BLaER1 (cell line): ENCODE measurements around the gene SLC25A30.
A peak's percentile ranks its signal among the peaks of the same experiment; 100 is the strongest.
"Not testable (repeated sequence)": the region's sequence is repeated elsewhere in the genome, so short reads cannot be mapped to it uniquely, and the experiment has no call there.

Source experiments
- H3K27ac ChIP-seq: shearing (Covaris generic); formaldehyde crosslinking; 2 replicates; pipeline ENCODE4 v1.8.1; 2022
- H3K27me3 ChIP-seq: shearing (Covaris generic); formaldehyde crosslinking; 2 replicates; pipeline ENCODE4 v1.8.1; 2022
- H3K36me3 ChIP-seq: shearing (Covaris generic); formaldehyde crosslinking; 2 replicates; pipeline ENCODE4 v1.8.1; 2022
- H3K4me1 ChIP-seq: shearing (Covaris generic); formaldehyde crosslinking; 2 replicates; pipeline ENCODE4 v1.8.1; 2022
- H3K4me2 ChIP-seq: shearing (Covaris generic); formaldehyde crosslinking; 2 replicates; pipeline ENCODE4 v1.8.1; 2022
- H3K4me3 ChIP-seq: shearing (Covaris generic); formaldehyde crosslinking; 2 replicates; pipeline ENCODE4 v1.8.1; 2022
- H3K9ac ChIP-seq: shearing (Covaris generic); formaldehyde crosslinking; 2 replicates; pipeline ENCODE4 v1.8.1; 2022
- H3K9me3 ChIP-seq: shearing (Covaris generic); formaldehyde crosslinking; 2 replicates; pipeline ENCODE4 v1.8.1; 2022
- H4K20me1 ChIP-seq: shearing (Covaris generic); formaldehyde crosslinking; 2 replicates; pipeline ENCODE4 v1.8.1; 2022
- Cebpa-rat ChIP-seq: shearing (Covaris generic); IDR thresholded peaks from 2 replicates; pipeline ENCODE4 v1.8.1; 2022

The SLC25A30 gene

DNA sequence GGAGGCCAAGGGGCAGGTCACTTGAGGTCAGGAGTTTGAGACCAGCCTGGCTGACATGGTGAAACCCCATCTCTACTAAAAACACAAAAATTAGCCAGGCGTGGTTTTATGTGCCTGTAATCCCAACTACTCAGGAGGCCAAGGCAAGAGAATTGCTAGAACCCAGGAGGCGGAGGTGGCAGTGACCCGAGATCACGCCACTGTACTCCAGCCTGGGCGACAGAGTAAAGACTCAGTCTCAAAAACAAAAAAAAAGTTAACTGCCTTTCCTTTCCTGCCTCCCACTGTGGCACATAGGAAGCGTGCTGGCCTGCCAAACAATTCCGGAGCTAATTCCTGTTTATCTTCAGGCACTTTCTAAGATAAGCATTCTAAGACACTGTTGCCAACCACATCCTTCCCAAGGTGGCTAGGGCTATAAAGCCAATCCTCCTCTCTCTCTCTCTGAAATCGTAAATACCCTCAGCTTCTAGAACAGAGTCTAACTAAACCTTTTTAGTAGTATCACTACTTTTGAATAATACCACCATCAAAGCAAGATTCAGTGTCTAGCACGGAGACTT lies 21.6 kb downstream of the SLC25A30 start:
- peaks cover 50% of the 10 kb centered on the region for H3K4me1 ChIP-seq
- H3K36me3 ChIP-seq: peaks cover 63% of the 10 kb centered on the region
- H3K4me2 ChIP-seq: peak overlapping the region; percentile 76
- H3K9me3 ChIP-seq: no peaks in the 10 kb centered on the region
- peak overlapping the region; percentile 40 for H3K4me3 ChIP-seq
- H3K27ac ChIP-seq: peak overlapping the region; percentile 58
- no peaks in the 10 kb centered on the region for H4K20me1 ChIP-seq
- peak overlapping the region; percentile 56; the same call in 1 of the 2 replicates for H3K9ac ChIP-seq
- H3K27me3 ChIP-seq: no peaks in the 10 kb centered on the region
- no peak for TF ChIP-seq Cebpa-rat

GRCh38 chr13:45393941-45394570 lies 24.1 kb downstream of the SLC25A30 start:
- Histone ChIP-seq H3K9ac (no peak overlapping the region), H3K9me3 (no peaks in the 10 kb centered on the region), H3K36me3 (peaks cover 53% of the 10 kb centered on the region), H3K27me3 (no peaks in the 10 kb centered on the region), H3K27ac (no peak overlapping the region), H3K4me1 (peaks cover 45% of the 10 kb centered on the region), H3K4me3 (no peak overlapping the region), H3K4me2 (no peak overlapping the region), H4K20me1 (no peaks in the 10 kb centered on the region)
- TF ChIP-seq Cebpa-rat: no peak

GRCh38 chr13:45392811-45393210 lies 25.4 kb downstream of the SLC25A30 start:
- Histone ChIP-seq H3K4me3 (no peak overlapping the region), H3K27me3 (no peaks in the 10 kb centered on the region), H3K9ac (no peak overlapping the region), H3K9me3 (no peaks in the 10 kb centered on the region; the same call in 1 of the 2 replicates), H3K4me2 (no peak overlapping the region), H4K20me1 (no peaks in the 10 kb centered on the region), H3K27ac (no peak overlapping the region), H3K36me3 (peaks cover 49% of the 10 kb centered on the region), H3K4me1 (peaks cover 37% of the 10 kb centered on the region)
- TF ChIP-seq Cebpa-rat: no peak

- no peak overlapping the region for H3K4me3 ChIP-seq
- H3K27me3 ChIP-seq: no peaks in the 10 kb centered on the region
- peaks cover 47% of the 10 kb centered on the region for H3K36me3 ChIP-seq
- H3K4me1 ChIP-seq: peaks cover 28% of the 10 kb centered on the region
- no peak for TF ChIP-seq Cebpa-rat
- H3K4me2 ChIP-seq: no peak overlapping the region
- no peak overlapping the region for H3K27ac ChIP-seq
- H3K9me3 ChIP-seq: no peaks in the 10 kb centered on the region; the same call in 1 of the 2 replicates
- H3K9ac ChIP-seq: no peak overlapping the region
- H4K20me1 ChIP-seq: no peaks in the 10 kb centered on the region
These were observed 26.2 kb downstream of the SLC25A30 start for GRCh38 chr13:45391926-45392325.

- not testable (repeated sequence) for H3K4me2 ChIP-seq, H3K9ac ChIP-seq, H3K9me3 ChIP-seq, H3K27me3 ChIP-seq, H4K20me1 ChIP-seq, H3K27ac ChIP-seq, H3K4me3 ChIP-seq
- peaks cover 20% of the 10 kb centered on the region for H3K4me1 ChIP-seq
- H3K36me3 ChIP-seq: peaks cover 51% of the 10 kb centered on the region
These were observed 27.0 kb downstream of the SLC25A30 start for GRCh38 chr13:45391128-45391527.

- not testable (repeated sequence) for H3K9me3 ChIP-seq, H4K20me1 ChIP-seq, H3K27me3 ChIP-seq, H3K4me3 ChIP-seq, H3K4me2 ChIP-seq, H3K9ac ChIP-seq, H3K27ac ChIP-seq
- peaks cover 12% of the 10 kb centered on the region for H3K4me1 ChIP-seq
- peaks cover 52% of the 10 kb centered on the region for H3K36me3 ChIP-seq
These were observed 27.8 kb downstream of the SLC25A30 start for GRCh38 chr13:45390348-45390747.

DNA sequence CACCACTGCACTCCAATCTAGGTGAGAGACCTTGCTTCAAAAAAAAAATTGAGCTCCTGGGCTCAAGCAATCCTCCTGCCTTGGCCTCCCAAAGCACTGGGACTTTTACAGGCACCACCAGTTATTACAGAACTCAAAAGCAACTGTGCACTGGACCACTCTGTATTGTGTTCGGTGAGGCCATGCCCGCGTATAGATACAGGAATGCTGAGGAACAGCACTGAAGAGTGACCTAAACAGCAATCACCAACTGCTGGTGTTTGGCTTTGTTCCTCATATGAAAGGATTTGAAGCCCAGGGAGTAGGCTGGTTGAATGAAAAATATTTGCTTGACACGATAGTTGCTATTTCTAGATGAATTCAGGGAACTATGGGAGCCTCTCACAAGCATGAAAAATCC lies 29.5 kb downstream of the SLC25A30 start:
- Histone ChIP-seq H3K27me3 (no peaks in the 10 kb centered on the region), H3K4me3 (no peak overlapping the region), H3K4me2 (no peak overlapping the region), H3K36me3 (peaks cover 67% of the 10 kb centered on the region), H3K9me3 (no peaks in the 10 kb centered on the region; the same call in 1 of the 2 replicates), H3K9ac (no peak overlapping the region), H3K4me1 (no peaks in the 10 kb centered on the region), H4K20me1 (no peaks in the 10 kb centered on the region), H3K27ac (no peak overlapping the region)
- no peak for TF ChIP-seq Cebpa-rat

DNA sequence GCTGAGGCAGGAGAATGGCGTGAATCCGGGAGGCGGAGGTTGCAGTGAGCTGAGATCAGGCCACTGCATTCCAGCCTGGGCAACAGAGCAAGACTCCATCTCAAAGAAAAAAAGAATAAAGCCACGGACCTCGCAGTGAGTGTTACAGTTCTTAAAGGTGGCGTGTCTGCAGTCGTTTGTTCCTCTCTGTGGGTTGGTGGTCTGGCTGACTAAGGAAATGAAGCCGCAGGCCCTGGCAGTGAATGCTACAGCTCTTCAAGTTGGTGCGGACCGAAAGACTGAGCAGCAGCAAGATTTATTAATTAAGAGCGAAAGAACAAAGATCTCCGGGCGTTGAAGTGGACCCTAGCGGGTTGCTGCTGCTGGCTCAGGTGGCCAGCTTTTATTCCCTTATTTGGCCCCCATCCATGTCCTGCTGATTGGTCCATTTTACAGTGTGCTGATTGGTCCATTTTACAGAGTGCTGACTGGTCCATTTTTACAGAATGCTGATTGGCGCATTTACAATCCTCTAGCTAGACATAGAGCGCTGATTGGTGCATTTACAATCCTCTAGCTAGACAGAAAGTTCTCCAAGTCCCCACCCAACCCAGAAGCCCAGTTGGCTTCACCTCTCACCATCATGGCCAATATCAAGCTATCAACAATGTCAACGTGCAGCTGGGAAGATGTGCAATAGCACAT lies 31.1 kb downstream of the SLC25A30 start:
- not testable (repeated sequence) for H3K4me1 ChIP-seq, H3K27me3 ChIP-seq

GRCh38 chr13:45385907-45386553 lies 32.1 kb downstream of the SLC25A30 start:
- Histone ChIP-seq H3K4me2 (no peak overlapping the region), H3K9ac (no peak overlapping the region), H3K27me3 (no peaks in the 10 kb centered on the region), H3K36me3 (peaks cover 50% of the 10 kb centered on the region), H3K27ac (no peak overlapping the region), H4K20me1 (no peaks in the 10 kb centered on the region), H3K4me3 (no peak overlapping the region), H3K4me1 (no peaks in the 10 kb centered on the region), H3K9me3 (no peaks in the 10 kb centered on the region; the same call in 1 of the 2 replicates)
- TF ChIP-seq Cebpa-rat: no peak

More for the DNA sequence above, 31.1 kb downstream of the SLC25A30 start:
- H3K9me3 ChIP-seq, H4K20me1 ChIP-seq, H3K4me2 ChIP-seq, H3K4me3 ChIP-seq, H3K9ac ChIP-seq, H3K27ac ChIP-seq: not testable (repeated sequence)
- peaks cover 60% of the 10 kb centered on the region for H3K36me3 ChIP-seq

DNA sequence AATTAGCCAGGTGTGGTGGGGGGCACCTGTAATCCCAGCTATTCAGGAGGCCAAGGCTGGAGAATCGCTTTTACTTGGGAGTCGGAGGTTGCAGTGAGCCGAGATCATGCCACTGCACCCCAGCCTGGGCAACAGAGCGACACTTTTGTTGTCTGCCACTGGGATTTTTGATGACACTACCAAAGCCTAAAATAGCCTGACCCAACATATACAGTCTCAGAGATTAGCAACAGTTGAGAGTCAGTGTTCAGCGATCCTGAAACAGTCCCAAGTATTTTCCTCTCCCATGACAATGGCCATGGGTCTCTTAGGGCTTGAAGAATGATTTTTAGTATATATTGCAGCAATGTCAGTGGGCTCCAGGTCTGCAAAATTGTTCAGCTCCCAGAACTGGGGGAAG lies 32.9 kb downstream of the SLC25A30 start:
- H4K20me1 ChIP-seq: no peaks in the 10 kb centered on the region
- peaks cover 42% of the 10 kb centered on the region for H3K36me3 ChIP-seq
- H3K27me3 ChIP-seq: no peaks in the 10 kb centered on the region
- H3K9me3 ChIP-seq: no peaks in the 10 kb centered on the region; the same call in 1 of the 2 replicates
- no peak overlapping the region for H3K4me3 ChIP-seq
- H3K9ac ChIP-seq: no peak overlapping the region
- TF ChIP-seq Cebpa-rat: no peak
- H3K4me2 ChIP-seq: no peak overlapping the region
- H3K4me1 ChIP-seq: no peaks in the 10 kb centered on the region
- no peak overlapping the region for H3K27ac ChIP-seq
